Spleen (tissue), 7 donors: ENCODE measurements around the gene RIMS4.

Experiments
- CTCF ChIP-seq, 11 experiments: fragments of 200-600 bp in 7 of 11; fragments of 450-650 bp in 4 of 11; sonication (generic) in 4 of 11; IDR thresholded peaks in 8 of 11; conservative IDR thresholded peaks in 3 of 11; 1 replicate in 7 of 11; 2 replicates in 4 of 11; pipeline versions ENCODE4 v1.4.0 to v1.8.0; 2016 to 2021; ENCODE audit warnings: antibody characterized with exemption in 11 of 11, inconsistent platforms in 4 of 11, mild to moderate bottlenecking in 1 of 11
- POLR2A ChIP-seq, 3 donors: fragments of 450-650 bp; IDR thresholded peaks; one replicate each; pipeline ENCODE4 v1.5.1; 2017; ENCODE audit warnings: antibody characterized with exemption in 3 of 3, mild to moderate bottlenecking in 1 of 3
- POLR2AphosphoS5 ChIP-seq, 3 donors: sonication (generic); formaldehyde crosslinking; IDR thresholded peaks; one replicate each; pipeline ENCODE4 v1.5.1; 2017; ENCODE audit warnings: antibody characterized with exemption in 3 of 3
- donor health status: DM: no; HTN: no; CAD: no; lungs with moderate emphysema.
- donor health status: DM: no; HTN: no; CAD: no.
- donor health status: DM: no; HTN: no; CAD: no.

DNA sequence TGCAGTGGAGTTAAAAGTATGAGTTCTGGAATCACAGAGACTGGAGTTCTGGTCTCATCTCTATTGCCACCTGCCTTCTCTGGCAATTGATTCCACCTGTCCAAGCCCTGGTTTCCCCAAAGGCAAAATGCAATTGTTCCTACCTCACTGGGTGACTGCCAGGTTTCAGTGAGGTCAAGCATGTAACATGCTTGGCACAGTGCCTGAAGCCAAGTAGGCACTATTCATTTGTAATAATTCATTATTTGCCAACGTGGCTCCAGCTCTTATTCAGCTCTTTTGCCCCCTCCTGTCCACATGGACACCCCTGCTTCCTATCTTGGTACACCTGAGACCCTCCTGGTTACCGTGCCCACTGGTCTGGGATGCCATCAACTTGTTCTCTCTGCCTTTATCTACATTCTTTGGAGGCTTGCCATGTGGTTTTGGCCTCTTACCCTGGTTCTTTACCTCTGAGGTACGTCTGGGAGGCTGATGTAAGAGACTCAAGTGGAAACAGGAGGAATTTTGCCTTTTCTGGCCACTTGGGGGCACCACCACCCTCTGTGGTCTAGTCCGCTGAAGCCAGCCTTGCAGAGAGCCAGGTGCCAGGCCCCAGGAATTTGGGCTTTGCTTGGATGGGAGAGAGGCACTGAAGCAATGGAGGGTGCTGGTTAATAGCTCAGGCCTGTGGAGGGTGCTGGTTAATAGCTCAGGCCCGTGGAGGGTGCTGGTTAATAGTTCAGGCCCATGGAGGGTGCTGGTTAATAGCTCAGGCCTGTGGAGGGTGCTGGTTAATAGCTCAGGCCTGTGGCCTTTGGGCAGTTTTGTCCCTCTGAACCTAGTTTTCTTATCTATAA is 63.0 kb downstream of the RIMS4 start:
- TF ChIP-seq CTCF (IDR thresholded peaks at IDR 0.05 in 8 of 11, conservative IDR thresholded peaks at IDR 0.05 in 3 of 11) (peak in 10 of 11 experiments; percentile 7 to 73 (median 54)), POLR2AphosphoS5 (IDR thresholded peaks at IDR 0.05) (no peak), POLR2A (IDR thresholded peaks at IDR 0.05) (no peak)
